Cortex of kidney (tissue), 1 donor: ENCODE results near the gene PTDSS2.
"Not testable (repeated sequence)": the region's sequence is repeated elsewhere in the genome, so short reads cannot be mapped to it uniquely, and the experiment has no call there.

ENCODE experiments used
- DNase-seq: peaks from one replicate; lab custom pipeline; 2025; lab: John Stamatoyannopoulos, UW

Gene PTDSS2

GRCh38 chr11:468493-468892, 18.4 kb downstream of the PTDSS2 start:
- no peak for DNase-seq

GRCh38 chr11:469026-469683, 19.1 kb downstream of the PTDSS2 start:
- not testable (repeated sequence) for DNase-seq

GRCh38 chr11:469684-470560, 19.8 kb downstream of the PTDSS2 start:
- DNase-seq, result no peak

GRCh38 chr11:471468-472145, 21.5 kb downstream of the PTDSS2 start:
- no peak for DNase-seq

- no peak for DNase-seq
Observed at GRCh38 chr11:472272-472671, 22.2 kb downstream of the PTDSS2 start.

- DNase-seq, result no peak
Observed at GRCh38 chr11:472816-473215, 22.7 kb downstream of the PTDSS2 start.

- DNase-seq, result no peak
Observed at GRCh38 chr11:473415-473814, 23.3 kb downstream of the PTDSS2 start.

- no peak for DNase-seq
Observed at GRCh38 chr11:473962-474785, 24.1 kb downstream of the PTDSS2 start.

GRCh38 chr11:474914-475506, 24.9 kb downstream of the PTDSS2 start:
- no peak for DNase-seq

GRCh38 chr11:475941-476340, 25.9 kb downstream of the PTDSS2 start:
- no peak for DNase-seq

- no peak for DNase-seq
Observed at GRCh38 chr11:476416-476815, 26.3 kb downstream of the PTDSS2 start.

GRCh38 chr11:477052-477715, 27.1 kb downstream of the PTDSS2 start:
- no peak for DNase-seq

- DNase-seq, result no peak
Observed at GRCh38 chr11:479311-479710, 29.2 kb downstream of the PTDSS2 start.

- no peak for DNase-seq
Observed at GRCh38 chr11:484616-485015, 34.5 kb downstream of the PTDSS2 start.

GRCh38 chr11:486189-486588, 36.1 kb downstream of the PTDSS2 start:
- DNase-seq, result no peak

GRCh38 chr11:487571-488021, 37.5 kb downstream of the PTDSS2 start:
- no peak for DNase-seq

- no peak for DNase-seq
Observed at GRCh38 chr11:488062-488461, 38.0 kb downstream of the PTDSS2 start.

GRCh38 chr11:488579-488978, 38.5 kb downstream of the PTDSS2 start:
- no peak for DNase-seq

GRCh38 chr11:488992-489391, 38.9 kb downstream of the PTDSS2 start:
- DNase-seq, result no peak

GRCh38 chr11:489610-490185, 39.6 kb downstream of the PTDSS2 start:
- no peak for DNase-seq
